Common myeloid progenitor, CD34-positive (primary cell): ENCODE data around the gene NLGN4X.

Experiments
- CTCF ChIA-PET: fragments of 350-600 bp; sonication (Branson Sonifier 250); formaldehyde crosslinking; loops from one replicate; lab custom pipeline; 2021; ENCODE audit warnings: antibody characterized with exemption; lab: Charles Lee
- POLR2A ChIA-PET: fragments of 350-600 bp; sonication (Branson Sonifier 250); formaldehyde crosslinking; loops from one replicate; lab custom pipeline; 2021; ENCODE audit warnings: antibody characterized with exemption; lab: Charles Lee
- DNase-seq, 3 donors: peaks; one replicate each; pipeline versions ENCODE4 v3.0.0 to v3.0.0-alpha.2; 2013
- H3K27ac ChIP-seq, 2 experiments: 1 replicate in 1 of 2; 2 replicates in 1 of 2; pipeline ENCODE4 v1.7.0; 2013; ENCODE audit warnings: inconsistent platforms in 2 of 2, low read length in 2 of 2, mild to moderate bottlenecking in 2 of 2, low read depth in 1 of 2, moderate library complexity in 1 of 2; ENCODE audit not compliant: severe bottlenecking in 2 of 2, insufficient read depth in 1 of 2, poor library complexity in 1 of 2
- H3K27me3 ChIP-seq, 5 experiments: replicated peaks in 2 of 5; 1 replicate in 3 of 5; 2 replicates in 2 of 5; pipeline versions ENCODE4 v1.6.1 to v1.7.0; 2013; ENCODE audit warnings: low read length in 4 of 5, mild to moderate bottlenecking in 2 of 5, moderate library complexity in 2 of 5, inconsistent platforms in 1 of 5; ENCODE audit not compliant: insufficient read depth in 5 of 5, control insufficient read depth in 4 of 5
- H3K36me3 ChIP-seq, 4 experiments: 1 replicate in 2 of 4; 2 replicates in 2 of 4; pipeline versions ENCODE4 v1.6.1 to v1.7.0; 2013; ENCODE audit warnings: low read length in 3 of 4, control low read depth in 1 of 4, mild to moderate bottlenecking in 1 of 4; ENCODE audit not compliant: control insufficient read depth in 4 of 4, insufficient read depth in 4 of 4
- H3K4me1 ChIP-seq, 4 experiments: 1 replicate in 3 of 4; 2 replicates in 1 of 4; pipeline versions ENCODE4 v1.6.1 to v1.7.1; 2013; ENCODE audit warnings: low read length in 3 of 4, mild to moderate bottlenecking in 3 of 4, control low read depth in 1 of 4, inconsistent platforms in 1 of 4, moderate library complexity in 1 of 4; ENCODE audit not compliant: control insufficient read depth in 4 of 4, insufficient read depth in 4 of 4; ENCODE audit errors: control extremely low read depth in 1 of 4
- H3K4me3 ChIP-seq, 7 experiments: 1 replicate in 4 of 7; 2 replicates in 3 of 7; pipeline versions ENCODE4 v1.5.1 to v1.7.0; 2013; ENCODE audit warnings: mild to moderate bottlenecking in 7 of 7, low read length in 6 of 7, moderate library complexity in 6 of 7, inconsistent platforms in 2 of 7, low read depth in 2 of 7, control low read depth in 1 of 7; ENCODE audit not compliant: insufficient read depth in 4 of 7, control insufficient read depth in 1 of 7; ENCODE audit errors: extremely low read depth in 1 of 7
- H3K9me3 ChIP-seq, 5 experiments: 1 replicate in 4 of 5; 2 replicates in 1 of 5; pipeline versions ENCODE4 v1.6.1 to v1.7.1; 2013; ENCODE audit warnings: low read length in 4 of 5, mild to moderate bottlenecking in 2 of 5, inconsistent platforms in 1 of 5, low read depth in 1 of 5, moderate library complexity in 1 of 5; ENCODE audit not compliant: control insufficient read depth in 4 of 5, insufficient read depth in 2 of 5; ENCODE audit errors: control extremely low read depth in 1 of 5
- WGBS: methylation state at CpG from one replicate; pipeline ENCODE4 v1.1.5; 2013; ENCODE audit not compliant: insufficient coverage; 5-methylcytosine and 5-hydroxymethylcytosine counted together

The NLGN4X gene

GRCh38 chrX:5998901-5999300 is 229.8 kb downstream of the NLGN4X start:
- no peaks in the 10 kb centered on the region for H3K4me1 ChIP-seq
- POLR2A ChIA-PET = no interaction called here
- CTCF ChIA-PET = no interaction called here
- H3K4me3 ChIP-seq = no peak overlapping the region
- H3K9me3 ChIP-seq = no peaks in the 10 kb centered on the region
- 70% methylated on average over 3 of the region's 3 CpGs for WGBS
- H3K36me3 ChIP-seq = no peaks in the 10 kb centered on the region
- H3K27me3 ChIP-seq = no peaks in the 10 kb centered on the region
- no peak overlapping the region for H3K27ac ChIP-seq
- no peak for DNase-seq

- no peak for DNase-seq
- Histone ChIP-seq H3K27me3 (no peaks in the 10 kb centered on the region), H3K36me3 (no peaks in the 10 kb centered on the region), H3K27ac (no peak overlapping the region), H3K4me1 (no peaks in the 10 kb centered on the region), H3K4me3 (no peak overlapping the region), H3K9me3 (no peaks in the 10 kb centered on the region)
- 100% methylated on average over 1 of the region's 1 CpG for WGBS
- ChIA-PET CTCF (no interaction called here), POLR2A (no interaction called here)
Measured at GRCh38 chrX:5998456-5998855, 230.2 kb downstream of the NLGN4X start.

- POLR2A ChIA-PET = no interaction called here
- no peaks in the 10 kb centered on the region for H3K4me1 ChIP-seq
- WGBS = 100% methylated on average over 1 of the region's 3 CpGs
Measured at GRCh38 chrX:5991393-5991792, 237.3 kb downstream of the NLGN4X start.

GRCh38 chrX:5979338-5979737 is 249.3 kb downstream of the NLGN4X start:
- Histone ChIP-seq H3K4me1 (no peaks in the 10 kb centered on the region), H3K27ac (no peak overlapping the region), H3K4me3 (no peak overlapping the region), H3K27me3 (no peaks in the 10 kb centered on the region), H3K9me3 (no peaks in the 10 kb centered on the region), H3K36me3 (no peaks in the 10 kb centered on the region)
- WGBS = no CpG with 5 or more reads among the region's 1 CpG
- CTCF ChIA-PET = no interaction called here
- POLR2A ChIA-PET = no interaction called here
- no peak for DNase-seq

More at GRCh38 chrX:5991393-5991792, 237.3 kb downstream of the NLGN4X start:
- H3K27me3 ChIP-seq = no peaks in the 10 kb centered on the region
- no peak for DNase-seq
- no peaks in the 10 kb centered on the region for H3K36me3 ChIP-seq
- no peak overlapping the region for H3K27ac ChIP-seq
- CTCF ChIA-PET = no interaction called here
- no peak overlapping the region for H3K4me3 ChIP-seq
- no peaks in the 10 kb centered on the region for H3K9me3 ChIP-seq

- POLR2A ChIA-PET = no interaction called here
- no peaks in the 10 kb centered on the region for H3K9me3 ChIP-seq
- CTCF ChIA-PET = no interaction called here
- 100% methylated on average over 3 of the region's 4 CpGs for WGBS
- H3K27me3 ChIP-seq = no peaks in the 10 kb centered on the region
- DNase-seq = no peak
- no peaks in the 10 kb centered on the region for H3K4me1 ChIP-seq
- H3K4me3 ChIP-seq = no peak overlapping the region
- H3K36me3 ChIP-seq = no peaks in the 10 kb centered on the region
- no peak overlapping the region for H3K27ac ChIP-seq
Measured at GRCh38 chrX:5976332-5976731, 252.3 kb downstream of the NLGN4X start.

GRCh38 chrX:5971300-5971699 is 257.4 kb downstream of the NLGN4X start:
- CTCF ChIA-PET = no interaction called here
- H3K27ac ChIP-seq = no peak overlapping the region
- H3K36me3 ChIP-seq = no peaks in the 10 kb centered on the region
- no peaks in the 10 kb centered on the region for H3K27me3 ChIP-seq
- no peak overlapping the region for H3K4me3 ChIP-seq
- no peak for DNase-seq
- POLR2A ChIA-PET = no interaction called here
- H3K4me1 ChIP-seq = no peaks in the 10 kb centered on the region
- H3K9me3 ChIP-seq = no peaks in the 10 kb centered on the region

GRCh38 chrX:5965406-5965805 is 263.3 kb downstream of the NLGN4X start:
- ChIA-PET POLR2A (no interaction called here), CTCF (no interaction called here)
- Histone ChIP-seq H3K4me3 (no peak overlapping the region), H3K9me3 (no peaks in the 10 kb centered on the region), H3K27me3 (no peaks in the 10 kb centered on the region), H3K36me3 (no peaks in the 10 kb centered on the region), H3K4me1 (no peaks in the 10 kb centered on the region), H3K27ac (no peak overlapping the region)
- DNase-seq = no peak
- 88% methylated on average over 2 of the region's 3 CpGs for WGBS
